ENCODE data around the gene MALSU1. TPM values are rescaled to one million over a fixed set of nuclear protein-coding genes. Genes with fewer than 3 reads are reported as not detected.
A peak's percentile ranks its signal among the peaks of the same experiment; 100 is the strongest.

Gene MALSU1
- total RNA-seq, 5 donors from 2014 or later (not counting 1 experiment from before 2014, with no cell fraction given) = 29.0 to 39.6 (median 37.9) TPM

GRCh38 chr7:23292623-23293022, 6.5 kb upstream of the MALSU1 start:
- Mint-ChIP-seq H3K36me3 (no peaks in the 10 kb centered on the region), H3K4me1 (peaks cover 10 to 17% (median 15%) of the 10 kb centered on the region in 3 donors), H3K27ac (no peak overlapping the region), H3K27me3 (no peaks in the 10 kb centered on the region), H3K4me3 (no peak overlapping the region), H3K9me3 (no peaks in the 10 kb centered on the region)
- no peak overlapping the region for H3K4me3 ChIP-seq (ENCODE audit: control insufficient read depth in 1 of 2, extremely low read depth in 1 of 2, low read length in 1 of 2)
- ATAC-seq (replicated peaks in 1 of 4) (no peak), DNase-seq (no peak)
- H3K9me3 ChIP-seq = no peaks in the 10 kb centered on the region
- no CpG with 5 or more reads among the region's 4 CpGs for WGBS (ENCODE audit: insufficient coverage)
- peaks cover 0 to 5% of the 10 kb centered on the region in 2 experiments for H3K27me3 ChIP-seq (replicated peaks in 1 of 2; ENCODE audit: control insufficient read depth in 2 of 2, extremely low read depth in 1 of 2, insufficient read depth in 2 of 2, low read length in 1 of 2)
- ChIA-PET CTCF (interaction anchor here in 1 of 2 donors (0.7 kb wide), 1 partner anchor 21 kb away, joined by 3 read pairs; no protein-coding TSS in a partner anchor), POLR2A (no interaction called here)
- H3K4me1 ChIP-seq (ENCODE audit: control insufficient read depth in 1 of 2, extremely low read depth in 1 of 2, insufficient read depth in 2 of 2, low read length in 2 of 2) = peaks cover 0 to 13% of the 10 kb centered on the region in 2 experiments
- no peaks in the 10 kb centered on the region for H3K36me3 ChIP-seq (ENCODE audit: control insufficient read depth in 2 of 2, extremely low read depth in 1 of 2, insufficient read depth in 1 of 2, low read length in 1 of 2)
- H3K27ac ChIP-seq (ENCODE audit: low read length) = no peak overlapping the region

- WGBS (ENCODE audit: insufficient coverage) = 96% methylated on average over 5 of the region's 12 CpGs
- H3K9me3 ChIP-seq = no peaks in the 10 kb centered on the region
- ChIA-PET POLR2A (interaction anchor here in 1 of 2 donors (0.6 kb wide), 1 partner anchor 237 kb away, joined by 4 read pairs; no protein-coding TSS in a partner anchor), CTCF (no interaction called here)
- no peak overlapping the region for H3K27ac ChIP-seq (ENCODE audit: low read length)
- H3K4me3 ChIP-seq (ENCODE audit: control insufficient read depth in 1 of 2, extremely low read depth in 1 of 2, low read length in 1 of 2) = no peak overlapping the region
- Mint-ChIP-seq H3K36me3 (no peaks in the 10 kb centered on the region), H3K4me3 (no peak overlapping the region), H3K27ac (no peak overlapping the region), H3K9me3 (no peaks in the 10 kb centered on the region), H3K4me1 (peaks cover 8 to 15% (median 13%) of the 10 kb centered on the region in 3 donors), H3K27me3 (no peaks in the 10 kb centered on the region)
- no peak for DNase-seq
- no peaks in the 10 kb centered on the region for H3K36me3 ChIP-seq (ENCODE audit: control insufficient read depth in 2 of 2, extremely low read depth in 1 of 2, insufficient read depth in 1 of 2, low read length in 1 of 2)
- ATAC-seq (replicated peaks in 1 of 4) = no peak
- H3K4me1 ChIP-seq (ENCODE audit: control insufficient read depth in 1 of 2, extremely low read depth in 1 of 2, insufficient read depth in 2 of 2, low read length in 2 of 2) = peaks cover under 1 to 14% of the 10 kb centered on the region in 2 experiments
- peaks cover 0 to 5% of the 10 kb centered on the region in 2 experiments for H3K27me3 ChIP-seq (replicated peaks in 1 of 2; ENCODE audit: control insufficient read depth in 2 of 2, extremely low read depth in 1 of 2, insufficient read depth in 2 of 2, low read length in 1 of 2)
These were observed 5.6 kb upstream of the MALSU1 start for GRCh38 chr7:23293500-23294073.

- POLR2A ChIA-PET = interaction anchor here (0.6 to 0.7 kb wide), 3 partner anchors 18 to 236 kb away, joined by 3 to 4 read pairs (median 3); no protein-coding TSS in a partner anchor
- 65% methylated on average over 3 of the region's 6 CpGs for whole genome bisulfite sequencing (ENCODE audit: insufficient coverage)
These were observed 4.4 kb upstream of the MALSU1 start for GRCh38 chr7:23294549-23295400.

GRCh38 chr7:23295401-23295697, 3.8 kb upstream of the MALSU1 start:
- peaks cover 11 to 15% of the 10 kb centered on the region in 2 experiments for H3K4me1 ChIP-seq (ENCODE audit: control insufficient read depth in 1 of 2, extremely low read depth in 1 of 2, insufficient read depth in 2 of 2, low read length in 2 of 2)
- Mint-ChIP-seq H3K9me3 (no peaks in the 10 kb centered on the region), H3K36me3 (no peaks in the 10 kb centered on the region), H3K4me1 (peaks cover 19 to 22% (median 22%) of the 10 kb centered on the region in 3 donors), H3K27ac (no peak overlapping the region), H3K27me3 (no peaks in the 10 kb centered on the region), H3K4me3 (no peak overlapping the region)
- CTCF ChIA-PET = interaction anchor here in 1 of 2 donors (0.8 to 1.3 kb wide), 4 partner anchors 9 to 63 kb away, joined by 5 to 6 read pairs (median 5); no protein-coding TSS in a partner anchor
- ATAC-seq (replicated peaks in 1 of 4) (no peak), DNase-seq (no peak)
- no peak overlapping the region for H3K4me3 ChIP-seq (ENCODE audit: control insufficient read depth in 1 of 2, extremely low read depth in 1 of 2, low read length in 1 of 2)
- no peaks in the 10 kb centered on the region for H3K9me3 ChIP-seq
- H3K36me3 ChIP-seq (ENCODE audit: control insufficient read depth in 2 of 2, extremely low read depth in 1 of 2, insufficient read depth in 1 of 2, low read length in 1 of 2) = no peaks in the 10 kb centered on the region
- peaks cover 0 to 5% of the 10 kb centered on the region in 2 experiments for H3K27me3 ChIP-seq (replicated peaks in 1 of 2; ENCODE audit: control insufficient read depth in 2 of 2, extremely low read depth in 1 of 2, insufficient read depth in 2 of 2, low read length in 1 of 2)
- POLR2A ChIA-PET = interaction anchor here in 1 of 2 donors (0.6 kb wide), 1 partner anchor 187 kb away, joined by 3 read pairs; no protein-coding TSS in a partner anchor
- no peak overlapping the region for H3K27ac ChIP-seq (ENCODE audit: low read length)

More at GRCh38 chr7:23294549-23295400, 4.4 kb upstream of the MALSU1 start:
- no peak for DNase-seq
- Mint-ChIP-seq H3K27ac (no peak overlapping the region), H3K27me3 (no peaks in the 10 kb centered on the region), H3K36me3 (no peaks in the 10 kb centered on the region), H3K4me3 (no peak overlapping the region), H3K4me1 (peaks cover 16 to 18% (median 17%) of the 10 kb centered on the region in 3 donors), H3K9me3 (no peaks in the 10 kb centered on the region)
- H3K36me3 ChIP-seq (ENCODE audit: control insufficient read depth in 2 of 2, extremely low read depth in 1 of 2, insufficient read depth in 1 of 2, low read length in 1 of 2) = no peaks in the 10 kb centered on the region
- peaks cover 0 to 5% of the 10 kb centered on the region in 2 experiments for H3K27me3 ChIP-seq (replicated peaks in 1 of 2; ENCODE audit: control insufficient read depth in 2 of 2, extremely low read depth in 1 of 2, insufficient read depth in 2 of 2, low read length in 1 of 2)
- H3K9me3 ChIP-seq = no peaks in the 10 kb centered on the region
- no peak for ATAC-seq (replicated peaks in 1 of 4)
- no peak overlapping the region for H3K27ac ChIP-seq (ENCODE audit: low read length)
- CTCF ChIA-PET = interaction anchor here in 1 of 2 donors (0.8 to 1.3 kb wide), 4 partner anchors 8 to 64 kb away, joined by 5 to 6 read pairs (median 5); no protein-coding TSS in a partner anchor
- H3K4me3 ChIP-seq (ENCODE audit: control insufficient read depth in 1 of 2, extremely low read depth in 1 of 2, low read length in 1 of 2) = no peak overlapping the region
- peaks cover 5 to 15% of the 10 kb centered on the region in 2 experiments for H3K4me1 ChIP-seq (ENCODE audit: control insufficient read depth in 1 of 2, extremely low read depth in 1 of 2, insufficient read depth in 2 of 2, low read length in 2 of 2)

GRCh38 chr7:23298141-23298881, 828 bp upstream of the MALSU1 start:
- H3K4me1 Mint-ChIP-seq = peaks cover 40 to 52% (median 42%) of the 10 kb centered on the region in 3 donors
- DNase-seq = peak in 1 of 35 experiments; percentile 3
- Histone ChIP-seq H3K36me3 (ENCODE audit: control insufficient read depth in 2 of 2, extremely low read depth in 1 of 2, insufficient read depth in 1 of 2, low read length in 1 of 2) (peaks cover 0 to 14% of the 10 kb centered on the region in 2 donors), H3K4me1 (ENCODE audit: control insufficient read depth in 1 of 2, extremely low read depth in 1 of 2, insufficient read depth in 2 of 2, low read length in 2 of 2) (peaks cover 20 to 35% of the 10 kb centered on the region in 2 experiments), H3K4me3 (ENCODE audit: control insufficient read depth in 1 of 2, extremely low read depth in 1 of 2, low read length in 1 of 2) (peak overlapping the region; percentile 87 to 95), H3K27ac (ENCODE audit: low read length) (peak overlapping the region; percentile 86), H3K9me3 (no peaks in the 10 kb centered on the region), H3K27me3 (replicated peaks in 1 of 2; ENCODE audit: control insufficient read depth in 2 of 2, extremely low read depth in 1 of 2, insufficient read depth in 2 of 2, low read length in 1 of 2) (peaks cover 0 to 5% of the 10 kb centered on the region in 2 experiments)
- peak overlapping the region; percentile 89 to 95 (median 89) for H3K4me3 Mint-ChIP-seq
- H3K27ac Mint-ChIP-seq = peak overlapping the region; percentile 93 to 99
- CTCF ChIA-PET = interaction anchor here (0.6 to 2.4 kb wide), 7 partner anchors 20 to 248 kb away, joined by 3 to 14 read pairs (median 4); no protein-coding TSS in a partner anchor
- H3K27me3 Mint-ChIP-seq = no peaks in the 10 kb centered on the region
- ATAC-seq (replicated peaks in 1 of 4) = no peak
- peaks cover 16% of the 10 kb centered on the region for H3K36me3 Mint-ChIP-seq
- H3K9me3 Mint-ChIP-seq = no peaks in the 10 kb centered on the region
- 100% methylated on average over 1 of the region's 11 CpGs for WGBS (ENCODE audit: insufficient coverage)
- POLR2A ChIA-PET = interaction anchor here (0.6 to 1.1 kb wide), 4 partner anchors 13 to 1352 kb away, joined by 3 to 5 read pairs (median 3); no protein-coding TSS in a partner anchor

Data from T-cell (primary cell).